CD8-positive, alpha-beta memory T cell (primary cell): ENCODE results near the gene TRIM8. TPM values are rescaled to one million over a fixed set of nuclear protein-coding genes. Genes with fewer than 3 reads are reported as not detected.

Experiments used
- CTCF ChIA-PET: fragments of 350-600 bp; sonication (Branson Sonifier 250); formaldehyde crosslinking; loops from one replicate; lab custom pipeline; 2021; ENCODE audit warnings: antibody characterized with exemption; lab: Charles Lee
- POLR2A ChIA-PET: fragments of 350-600 bp; sonication (Branson Sonifier 250); formaldehyde crosslinking; loops from one replicate; lab custom pipeline; 2021; ENCODE audit warnings: antibody characterized with exemption; lab: Charles Lee
- DNase-seq, 5 donors: peaks; one replicate each; pipeline versions ENCODE4 v3.0.0 to v3.0.0-alpha.2; 2020 to 2022; ENCODE audit warnings: mixed read lengths in 1 of 5
- H3K27ac ChIP-seq: one replicate; pipeline ENCODE4 v1.7.0; 2013; ENCODE audit warnings: low read depth, mild to moderate bottlenecking, low read length, moderate library complexity
- H3K27me3 ChIP-seq: 2 replicates; pipeline ENCODE4 v1.7.0; 2013; ENCODE audit warnings: low read length, mild to moderate bottlenecking; ENCODE audit not compliant: insufficient read depth, poor library complexity, severe bottlenecking
- H3K36me3 ChIP-seq: 2 replicates; pipeline ENCODE4 v1.7.0; 2013; ENCODE audit warnings: mild to moderate bottlenecking, low read length, moderate library complexity; ENCODE audit not compliant: insufficient read depth
- H3K4me1 ChIP-seq: 2 replicates; pipeline ENCODE4 v1.7.0; 2013; ENCODE audit warnings: mild to moderate bottlenecking, low read length, moderate library complexity; ENCODE audit not compliant: insufficient read depth
- H3K4me3 ChIP-seq: 2 replicates; pipeline ENCODE4 v1.7.0; 2013; ENCODE audit warnings: mild to moderate bottlenecking, low read length
- H3K9me3 ChIP-seq: 2 replicates; pipeline ENCODE4 v1.7.0; 2013; ENCODE audit warnings: mild to moderate bottlenecking, low read length
- H3K27ac Mint-ChIP-seq, 8 donors: one replicate each; pipeline ENCODE4 v1.8.0; 2020 to 2021; ENCODE audit warnings: mixed read lengths in 8 of 8, mild to moderate bottlenecking in 6 of 8, inconsistent platforms in 3 of 8, moderate library complexity in 3 of 8
- H3K27me3 Mint-ChIP-seq, 2 donors: one replicate each; pipeline ENCODE4 v1.8.0; 2020 to 2021; ENCODE audit warnings: mixed read lengths in 2 of 2, mild to moderate bottlenecking in 1 of 2, moderate library complexity in 1 of 2
- H3K36me3 Mint-ChIP-seq, 3 donors: one replicate each; pipeline ENCODE4 v1.8.0; 2020 to 2021; ENCODE audit warnings: mixed read lengths in 3 of 3, inconsistent platforms in 1 of 3, mild to moderate bottlenecking in 1 of 3
- H3K4me1 Mint-ChIP-seq, 3 donors: one replicate each; pipeline ENCODE4 v1.8.0; 2020 to 2021; ENCODE audit warnings: mixed read lengths in 3 of 3, inconsistent platforms in 1 of 3, mild to moderate bottlenecking in 1 of 3
- H3K4me3 Mint-ChIP-seq, 7 donors: one replicate each; pipeline ENCODE4 v1.8.0; 2020 to 2021; ENCODE audit warnings: mixed read lengths in 7 of 7, mild to moderate bottlenecking in 6 of 7, moderate library complexity in 4 of 7, inconsistent platforms in 2 of 7
- H3K9me3 Mint-ChIP-seq, 5 donors: one replicate each; pipeline ENCODE4 v1.8.0; 2020 to 2022; ENCODE audit warnings: mixed read lengths in 5 of 5, mild to moderate bottlenecking in 3 of 5, moderate library complexity in 2 of 5, inconsistent platforms in 1 of 5
- polyA plus RNA-seq: library from polyadenylated mRNA; unstranded; fragments of 300-500 nt; fragmentation: Illumina TruSeq; gene quantifications from one replicate; pipeline ENCODE4 v1.2.3, GENCODE V29; 2021
- total RNA-seq, 2 experiments: library from RNA; stranded (reverse); gene quantifications; one replicate each; pipeline ENCODE4 v1.2.3, GENCODE V29; 2021

Gene TRIM8
- total and polyA plus RNA-seq, 3 experiments from 2014 or later: 63.9 to 74.5 (median 72.0) TPM

- Histone ChIP-seq H3K36me3 (no peaks in the 10 kb centered on the region), H3K4me3 (no peak overlapping the region), H3K27me3 (no peaks in the 10 kb centered on the region), H3K4me1 (no peaks in the 10 kb centered on the region), H3K9me3 (no peaks in the 10 kb centered on the region), H3K27ac (no peak overlapping the region)
- H3K4me3 Mint-ChIP-seq: no peak overlapping the region
- ChIA-PET CTCF (no interaction called here), POLR2A (interaction anchor here (0.6 kb wide), 2 partner anchors 10 to 89 kb away, joined by 3 to 4 read pairs; no protein-coding TSS in a partner anchor)
- no peak for DNase-seq
- peaks cover 6 to 38% (median 12%) of the 10 kb centered on the region in 3 donors for H3K36me3 Mint-ChIP-seq
- peaks cover 19 to 21% (median 20%) of the 10 kb centered on the region in 3 donors for H3K4me1 Mint-ChIP-seq
- no peaks in the 10 kb centered on the region for H3K9me3 Mint-ChIP-seq
- no peaks in the 10 kb centered on the region for H3K27me3 Mint-ChIP-seq
- H3K27ac Mint-ChIP-seq: no peak overlapping the region
These were observed 58.5 kb downstream of the TRIM8 start for GRCh38 chr10:102702742-102703141.

GRCh38 chr10:102704915-102705314 lies 60.6 kb downstream of the TRIM8 start:
- Histone ChIP-seq H3K4me1 (no peaks in the 10 kb centered on the region), H3K27me3 (no peaks in the 10 kb centered on the region), H3K4me3 (no peak overlapping the region), H3K9me3 (no peaks in the 10 kb centered on the region), H3K36me3 (no peaks in the 10 kb centered on the region), H3K27ac (no peak overlapping the region)
- Mint-ChIP-seq H3K27ac (peak overlapping the region in 3 of 8 donors; percentile 25 to 88 (median 53)), H3K27me3 (no peaks in the 10 kb centered on the region), H3K4me1 (peaks cover 20 to 24% (median 21%) of the 10 kb centered on the region in 3 donors), H3K36me3 (peaks cover 0 to 18% (median 2%) of the 10 kb centered on the region in 3 donors), H3K4me3 (peak overlapping the region in 2 of 7 donors; percentile 50 to 61), H3K9me3 (no peaks in the 10 kb centered on the region)
- ChIA-PET POLR2A (no interaction called here), CTCF (interaction anchor here (1.5 kb wide), 1 partner anchor 9 kb away, joined by 6 read pairs; the partner anchor contains the start of genes ARL3 and SFXN2)
- no peak for DNase-seq

- H3K27ac Mint-ChIP-seq: peak overlapping the region in 2 of 8 donors; percentile 68 to 88
- ChIA-PET POLR2A (no interaction called here), CTCF (no interaction called here)
- no peak overlapping the region for H3K27ac ChIP-seq
- H3K9me3 ChIP-seq: no peaks in the 10 kb centered on the region
- H3K36me3 Mint-ChIP-seq: peaks cover 0 to 18% (median 2%) of the 10 kb centered on the region in 3 donors
- no peak for DNase-seq
- H3K36me3 ChIP-seq: no peaks in the 10 kb centered on the region
- H3K27me3 Mint-ChIP-seq: no peaks in the 10 kb centered on the region
- no peaks in the 10 kb centered on the region for H3K9me3 Mint-ChIP-seq
- no peaks in the 10 kb centered on the region for H3K4me1 ChIP-seq
- H3K4me3 Mint-ChIP-seq: peak overlapping the region in 2 of 7 donors; percentile 28 to 50
- peaks cover 25 to 30% (median 27%) of the 10 kb centered on the region in 3 donors for H3K4me1 Mint-ChIP-seq
- H3K27me3 ChIP-seq: no peaks in the 10 kb centered on the region
- no peak overlapping the region for H3K4me3 ChIP-seq
These were observed 61.3 kb downstream of the TRIM8 start for GRCh38 chr10:102705531-102705930.

Other genes starting within 250 kb of the TRIM8 start
- gene NFKB2, start 248.8 kb upstream of the TRIM8 start, total RNA-seq: 100 to 1,000 TPM; 323 to 324 TPM
- gene NFKB2, start 248.8 kb upstream of the TRIM8 start, polyA plus RNA-seq: 14.0 TPM
- gene PSD, start 225.7 kb upstream of the TRIM8 start, total RNA-seq: 1 to 10 TPM; 2.5 to 3.2 TPM
- gene PSD, start 225.7 kb upstream of the TRIM8 start, polyA plus RNA-seq: 1.9 TPM
- 10 to 100 TPM; 13.5 to 16.3 TPM for gene FBXL15, start 223.6 kb upstream of the TRIM8 start, total RNA-seq
- gene FBXL15, start 223.6 kb upstream of the TRIM8 start, polyA plus RNA-seq: 33.4 TPM
- gene CUEDC2, start 211.9 kb upstream of the TRIM8 start, total RNA-seq: 10 to 100 TPM; 62.4 to 64.8 TPM
- 61.7 TPM for gene CUEDC2, start 211.9 kb upstream of the TRIM8 start, polyA plus RNA-seq
- gene C10orf95, start 192.9 kb upstream of the TRIM8 start, total RNA-seq: under 1 TPM; 0.57 to 0.62 TPM
- 0.70 TPM for gene C10orf95, start 192.9 kb upstream of the TRIM8 start, polyA plus RNA-seq
- gene ACTR1A, start 141.8 kb upstream of the TRIM8 start, total RNA-seq: 10 to 100 TPM; 79.6 to 80.4 TPM
- 76.4 TPM for gene ACTR1A, start 141.8 kb upstream of the TRIM8 start, polyA plus RNA-seq
- 1 to 10 TPM; 7.5 to 8.3 TPM for gene SUFU, start 140.5 kb upstream of the TRIM8 start, total RNA-seq
- gene SUFU, start 140.5 kb upstream of the TRIM8 start, polyA plus RNA-seq: 8.3 TPM
- 1 to 10 TPM; 8.7 TPM for gene ARL3, start 69.9 kb downstream of the TRIM8 start, total RNA-seq
- gene ARL3, start 69.9 kb downstream of the TRIM8 start, polyA plus RNA-seq: 5.7 TPM
- 10 to 100 TPM; 27.6 to 30.6 TPM for gene SFXN2, start 70.2 kb downstream of the TRIM8 start, total RNA-seq
- gene SFXN2, start 70.2 kb downstream of the TRIM8 start, polyA plus RNA-seq: 10.1 TPM
- gene WBP1L, start 99.5 kb downstream of the TRIM8 start, total RNA-seq: 10 to 100 TPM; 16.0 to 17.8 TPM
- gene WBP1L, start 99.5 kb downstream of the TRIM8 start, polyA plus RNA-seq: 28.5 TPM
- not detected for gene CYP17A1, start 192.9 kb downstream of the TRIM8 start, total RNA-seq
- 0.13 TPM for gene CYP17A1, start 192.9 kb downstream of the TRIM8 start, polyA plus RNA-seq
- gene BORCS7, start 209.8 kb downstream of the TRIM8 start, total RNA-seq: 10 to 100 TPM in 1 of 2 experiments, 1 to 10 TPM in 1; 9.8 to 11.3 TPM
- 39.2 TPM for gene BORCS7, start 209.8 kb downstream of the TRIM8 start, polyA plus RNA-seq
- under 1 TPM in 1 of 2 experiments, not detected in 1; 0.44 TPM for gene AS3MT, start 225.0 kb downstream of the TRIM8 start, total RNA-seq
- gene AS3MT, start 225.0 kb downstream of the TRIM8 start, polyA plus RNA-seq: not detected